Left cardiac atrium (tissue), 4 donors: ENCODE measurements around the gene STK40. TPM values are rescaled to one million over a fixed set of nuclear protein-coding genes. Genes with fewer than 3 reads are reported as not detected.

Experiments
- ATAC-seq, 2 donors: fragments of 200-7000 bp; cut with Tn5 transposase; one replicate each; pipeline ENCODE4 v1.9.1; 2020; ENCODE audit warnings: mild to moderate bottlenecking in 2 of 2, moderate library complexity in 2 of 2
- DNase-seq: peaks from one replicate; pipeline ENCODE4 v3.0.0-alpha.2; 2020
- intact Hi-C, 2 donors: fragments of 100-400 bp; cut with DNase I; formaldehyde crosslinking; loops; one replicate each; pipeline versions ENCODE4 v1.14.1 to v1.15.1; 2022 to 2023
- long read RNA-seq: library from polyadenylated mRNA; unstranded; transcript quantifications from one replicate; pipeline ENCODE4 v2.0.0, GENCODE V29; 2021
- total RNA-seq, 2 donors: library from RNA; stranded (reverse); fragmentation: NEBNext Ultra II Directional; extraction: Animal tissue kit (Norgen Biotek cat#: 25700); gene quantifications; one replicate each; pipeline ENCODE4 v1.2.1, GENCODE V29; 2021
- donor health status: DM: no; HTN: yes; CAD: no.
- donor health status: DM: no; HTN: yes; CAD: no; lungs with severe emphysema.
- donor health status: DM: yes; HTN: yes; CAD: no.
- donor health status: Dilated cardiomyopathy.

Gene STK40, protein sequence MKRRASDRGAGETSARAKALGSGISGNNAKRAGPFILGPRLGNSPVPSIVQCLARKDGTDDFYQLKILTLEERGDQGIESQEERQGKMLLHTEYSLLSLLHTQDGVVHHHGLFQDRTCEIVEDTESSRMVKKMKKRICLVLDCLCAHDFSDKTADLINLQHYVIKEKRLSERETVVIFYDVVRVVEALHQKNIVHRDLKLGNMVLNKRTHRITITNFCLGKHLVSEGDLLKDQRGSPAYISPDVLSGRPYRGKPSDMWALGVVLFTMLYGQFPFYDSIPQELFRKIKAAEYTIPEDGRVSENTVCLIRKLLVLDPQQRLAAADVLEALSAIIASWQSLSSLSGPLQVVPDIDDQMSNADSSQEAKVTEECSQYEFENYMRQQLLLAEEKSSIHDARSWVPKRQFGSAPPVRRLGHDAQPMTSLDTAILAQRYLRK
- total RNA-seq = 10 to 100 TPM; 69.2 to 77.8 TPM
- long read RNA-seq, partial matches to known transcripts = 3 of 31 reads
- long read RNA-seq, other reads (novel, unspliced or antisense) = 28 of 31 reads

DNA sequence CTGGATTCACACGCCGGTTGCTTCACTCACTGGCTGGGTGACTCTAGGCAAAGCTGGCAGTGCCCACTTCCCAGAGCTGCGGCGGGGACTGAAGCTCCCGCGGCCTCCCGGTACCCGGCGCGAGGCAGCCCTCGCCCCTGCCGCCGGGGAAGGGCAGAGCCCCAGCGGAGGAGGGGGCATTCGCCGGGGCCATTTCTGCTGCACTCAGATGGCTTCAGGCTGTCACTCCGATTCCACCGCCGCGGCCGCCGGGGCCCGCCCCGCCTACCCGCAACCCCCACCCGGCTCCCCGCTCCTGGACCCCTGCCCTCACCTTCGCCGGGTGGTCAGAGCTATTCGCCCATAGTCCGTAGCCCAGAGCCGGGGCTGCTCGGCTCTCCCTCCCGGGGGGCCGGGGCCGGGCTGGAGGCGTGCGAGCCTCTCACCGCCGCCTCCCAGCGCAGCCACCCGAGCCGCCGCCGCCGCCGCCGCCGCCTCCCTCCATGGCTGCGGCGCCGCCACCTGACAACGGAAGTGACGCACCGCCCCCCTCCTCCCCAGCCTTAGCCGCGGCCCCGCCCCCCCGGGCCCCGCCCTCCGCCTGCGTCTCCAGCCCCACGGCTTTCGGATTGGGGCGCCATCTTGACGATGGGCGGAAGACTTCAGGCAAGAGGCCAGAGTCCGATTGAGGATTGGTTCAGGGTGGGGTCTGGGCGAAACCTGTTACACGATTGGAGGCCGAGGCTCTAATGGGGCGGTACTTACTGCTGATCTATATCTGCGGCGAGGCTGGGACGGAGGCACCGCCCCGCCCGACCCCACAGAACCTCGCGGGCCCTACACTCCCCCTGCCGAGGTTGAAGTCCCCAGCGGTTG, at the start of gene STK40:
TSS of gene STK40 (minus strand) at position 515 of the 855 bp plus-strand sequence. CDS start 24,592 bp downstream, outside the sequence.
- intact Hi-C loops = no loop called here
- peak; percentile 98 for DNase-seq
- ATAC-seq = peak; percentile 91 to 92

DNA sequence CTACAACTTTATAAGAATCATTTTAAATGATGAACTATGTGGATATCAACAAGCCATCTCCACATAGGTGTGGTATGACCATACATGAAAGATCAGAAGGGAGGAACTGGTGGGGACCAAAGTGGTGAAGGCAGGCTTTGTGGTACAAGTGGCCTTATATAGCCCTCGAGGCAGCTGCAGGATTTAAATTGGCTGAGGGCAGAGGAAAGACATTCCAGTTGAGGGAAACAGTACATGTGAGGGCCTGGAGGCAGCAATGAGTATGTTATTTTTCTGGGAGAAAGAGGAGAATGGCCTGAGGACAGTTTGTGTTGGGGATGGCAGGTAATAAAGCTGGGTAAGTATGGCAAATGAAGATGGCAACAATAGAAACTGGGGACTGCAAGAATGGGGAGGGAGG, 47.4 kb upstream of the STK40 start:
- intact Hi-C loops = no loop called here
- no peak for DNase-seq
- no peak for ATAC-seq

DNA sequence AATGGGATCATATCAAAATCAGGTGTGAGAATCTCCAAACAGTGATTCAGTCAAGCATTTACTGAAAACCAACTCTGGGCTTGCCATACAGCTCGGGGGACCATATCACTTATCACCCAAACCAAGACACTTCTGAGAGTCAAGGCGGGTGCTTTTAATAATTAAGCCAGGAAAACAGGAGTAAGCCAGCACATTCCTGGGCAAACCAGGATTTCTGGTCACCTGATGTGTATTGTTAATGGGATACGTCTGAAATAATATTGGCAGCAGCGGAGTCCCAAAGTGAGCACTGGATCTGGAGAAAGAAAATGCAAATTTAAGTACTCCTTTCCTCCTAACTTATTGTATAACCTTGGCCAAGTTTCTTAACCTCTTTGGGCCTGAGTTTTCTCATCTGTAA, 46.9 kb upstream of the STK40 start:
- ATAC-seq = no peak
- no peak for DNase-seq
- intact Hi-C loops = no loop called here

DNA sequence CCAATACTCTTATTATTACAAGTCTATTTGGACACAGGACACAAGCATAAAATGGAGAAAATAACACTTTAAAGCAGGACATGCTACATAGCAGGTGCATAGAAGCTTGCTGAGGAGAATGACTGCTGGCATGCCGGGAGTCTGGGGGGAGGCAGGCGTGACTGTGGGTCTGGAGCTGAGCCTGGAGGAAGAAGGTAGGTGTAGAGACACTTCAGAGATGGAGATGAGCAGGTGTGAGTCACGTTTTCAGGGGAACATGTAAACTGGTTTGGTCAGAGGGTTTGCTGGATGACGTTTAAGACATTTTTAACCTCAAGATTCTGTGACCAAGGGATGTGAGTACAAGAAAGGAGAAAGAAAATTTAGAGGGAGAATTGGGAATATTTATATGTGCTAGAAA, 40.1 kb upstream of the STK40 start:
- intact Hi-C loops = loop anchor here in 1 of 2 donors (10.0 kb wide), 1 partner anchor 331 kb away; no protein-coding TSS in a partner anchor

DNA sequence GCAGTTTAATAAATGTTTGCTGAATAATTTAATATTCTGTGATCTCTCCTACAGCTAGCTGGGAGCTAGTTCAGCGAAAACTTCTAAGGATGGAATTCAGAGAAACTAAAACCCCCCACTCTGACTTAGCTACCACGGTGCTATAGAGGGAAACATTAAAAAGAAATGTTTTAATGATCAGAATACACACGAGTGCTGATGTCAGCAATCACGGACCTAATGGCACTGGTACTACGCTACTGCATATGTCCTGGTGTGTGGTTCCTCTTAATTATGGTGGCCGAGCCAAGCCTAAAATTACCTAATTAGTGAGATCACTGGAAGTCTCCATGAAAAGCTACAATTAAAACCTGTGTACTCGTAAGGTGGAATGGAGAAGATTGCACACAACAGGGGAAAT, 35.9 kb upstream of the STK40 start:
- DNase-seq (no peak), ATAC-seq (no peak)
- intact Hi-C loops = loop anchor here (2.0 to 10.0 kb wide), 5 partner anchors 81 to 327 kb away; partner anchors contain the start of gene TRAPPC3 (in 1 of the 2)

More for the DNA sequence above, 40.1 kb upstream of the STK40 start:
- ATAC-seq (no peak), DNase-seq (no peak)

DNA sequence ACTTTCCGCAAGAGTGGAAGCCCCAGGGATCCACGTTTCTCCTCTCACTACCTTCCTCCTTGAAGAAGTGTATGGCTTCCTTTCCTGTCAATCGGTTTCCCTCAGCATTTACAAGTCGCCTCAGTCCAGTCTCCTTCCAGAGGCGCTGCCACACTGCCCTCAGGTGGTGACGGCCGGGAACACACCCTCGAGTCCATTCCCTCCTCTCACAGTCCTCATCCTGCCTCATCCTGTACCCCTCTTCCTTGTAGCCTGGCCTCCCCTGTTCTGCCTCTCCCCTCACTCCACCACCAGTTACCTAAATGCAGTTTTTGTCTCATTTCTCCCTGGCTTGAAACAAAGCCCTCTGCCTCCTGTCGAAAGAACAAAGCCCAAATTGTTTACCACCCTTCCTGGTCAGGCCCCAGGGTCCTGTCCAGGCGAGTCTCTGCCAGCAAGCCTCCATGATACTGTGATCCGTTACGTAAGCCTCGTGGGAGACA, 35.2 kb upstream of the STK40 start:
- intact Hi-C loops = loop anchor here (2.0 to 10.0 kb wide), 5 partner anchors 80 to 326 kb away; partner anchors contain the start of gene TRAPPC3 (in 1 of the 2)
- ATAC-seq = peak; percentile 92 to 93
- DNase-seq = peak; percentile 87

DNA sequence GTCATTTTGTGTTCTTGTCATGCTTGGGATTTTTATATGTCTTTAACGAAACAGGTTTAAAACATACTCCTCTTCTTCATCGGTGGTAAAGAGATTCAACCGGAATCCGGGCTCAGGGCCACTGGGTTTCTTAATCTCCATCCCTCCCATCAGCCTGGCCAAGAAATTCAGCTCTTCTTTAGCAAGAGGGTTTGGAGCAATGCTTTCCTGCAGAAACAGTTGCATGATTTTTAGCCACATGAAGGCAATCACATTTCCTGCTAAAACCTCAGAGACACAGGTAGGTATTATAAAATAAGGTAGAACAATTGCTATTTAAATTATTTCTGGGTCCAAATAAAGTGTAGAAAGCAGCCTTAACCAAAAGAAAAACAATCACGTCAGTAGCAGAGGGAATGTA, 34.7 kb upstream of the STK40 start:
- intact Hi-C loops = loop anchor here (2.0 to 10.0 kb wide), 5 partner anchors 80 to 326 kb away; partner anchors contain the start of gene TRAPPC3 (in 1 of the 2)
- ATAC-seq = peak; percentile 40 to 65
- DNase-seq = peak; percentile 44

DNA sequence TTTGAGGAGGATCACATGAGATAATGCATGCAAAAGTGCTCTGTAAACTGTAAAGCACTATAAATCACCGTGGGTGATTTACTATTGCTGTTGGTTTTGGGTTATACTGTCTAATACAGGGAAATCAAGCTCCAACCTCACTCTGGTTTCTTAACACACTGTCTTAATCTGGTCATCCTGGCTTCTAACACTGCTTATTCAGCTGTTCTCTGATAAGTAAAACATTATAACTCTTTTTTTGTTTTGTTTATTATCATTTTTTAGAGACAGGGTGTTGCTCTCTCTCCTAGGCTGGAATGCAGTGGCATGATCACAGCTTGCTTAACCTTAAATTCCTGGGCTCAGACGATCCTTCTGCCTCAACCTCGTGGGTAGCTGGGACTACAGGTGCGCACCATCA, 33.8 kb upstream of the STK40 start:
- DNase-seq (no peak), ATAC-seq (peak; percentile 6 to 38)
- intact Hi-C loops = loop anchor here in 1 of 2 donors (10.0 kb wide), 1 partner anchor 75 kb away; no protein-coding TSS in a partner anchor

DNA sequence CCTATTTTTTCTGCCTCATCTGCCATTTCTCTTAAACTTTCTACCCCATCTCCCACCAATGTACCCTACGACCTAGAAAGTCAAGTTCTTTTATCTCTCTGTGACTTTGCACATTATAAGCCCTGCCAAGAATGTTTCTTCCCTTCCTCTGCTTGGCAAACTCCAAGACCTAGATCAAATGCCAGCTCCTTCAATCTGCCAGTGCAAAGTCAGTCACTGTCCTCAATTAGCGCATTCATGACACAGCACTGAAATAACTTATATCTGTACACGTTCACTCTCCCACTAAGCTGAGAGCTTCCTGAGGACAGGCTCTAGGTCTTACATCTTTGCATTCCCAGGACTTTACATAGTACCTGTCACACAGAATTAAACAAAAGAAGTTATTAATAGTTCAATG, 33.4 kb upstream of the STK40 start:
- DNase-seq (no peak), ATAC-seq (peak; percentile 38 to 54)
- intact Hi-C loops = loop anchor here in 1 of 2 donors (10.0 kb wide), 1 partner anchor 74 kb away; no protein-coding TSS in a partner anchor

DNA sequence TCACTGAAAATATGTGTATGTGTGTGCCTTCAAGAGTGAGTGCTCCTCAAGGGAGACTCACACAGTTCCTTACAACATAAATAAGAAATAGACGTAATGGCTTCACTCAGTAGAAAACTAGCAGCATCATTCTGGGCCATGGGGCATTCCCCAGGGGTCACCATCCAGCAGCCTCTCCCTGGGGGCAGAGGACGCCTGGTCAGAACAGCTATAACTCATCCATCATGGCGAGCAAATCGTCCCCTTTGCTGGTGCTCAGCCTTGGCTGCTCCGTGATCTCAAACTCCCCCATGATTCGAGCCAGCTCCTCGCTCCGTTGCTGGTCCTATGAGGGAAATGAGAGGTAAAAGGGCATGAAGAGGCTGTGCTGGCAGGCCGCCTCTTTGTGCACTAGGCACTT, 32.2 kb upstream of the STK40 start:
- ATAC-seq (no peak), DNase-seq (no peak)
- intact Hi-C loops = loop anchor here in 1 of 2 donors (10.0 kb wide), 1 partner anchor 73 kb away; no protein-coding TSS in a partner anchor

DNA sequence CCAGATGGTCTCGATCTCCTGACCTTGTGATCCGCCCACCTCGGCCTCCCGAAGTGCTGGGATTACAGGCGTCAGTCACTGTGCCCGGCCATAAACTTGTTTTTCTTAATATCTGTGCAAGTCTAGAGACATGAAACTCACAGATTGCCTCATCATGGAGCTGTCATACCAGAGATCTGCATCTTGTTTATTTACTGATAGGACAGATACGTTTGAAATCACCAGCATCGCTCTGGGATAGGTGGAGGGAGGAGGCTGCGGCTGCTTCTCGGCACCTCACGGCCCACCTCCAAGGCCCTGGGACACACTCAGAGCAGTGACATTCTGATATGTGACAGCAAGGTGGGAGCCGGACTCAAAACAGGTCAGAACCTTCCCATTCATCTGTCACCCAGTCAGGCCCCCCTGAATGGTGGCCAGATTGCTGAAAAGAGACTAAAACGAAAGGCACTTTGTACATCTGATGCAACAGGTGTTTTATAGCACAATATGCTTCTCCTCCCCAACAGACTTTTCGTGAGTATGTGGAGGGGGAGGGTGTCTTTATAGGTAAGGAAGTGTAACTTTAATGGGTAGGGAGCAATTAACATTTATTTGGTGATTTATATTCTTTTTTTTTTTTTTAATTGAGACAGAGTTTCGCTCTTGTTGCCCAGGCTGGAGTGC, 30.1 kb upstream of the STK40 start:
- intact Hi-C loops = loop anchor here in 1 of 2 donors (10.0 kb wide), 1 partner anchor 71 kb away; no protein-coding TSS in a partner anchor
- ATAC-seq (no peak), DNase-seq (no peak)

DNA sequence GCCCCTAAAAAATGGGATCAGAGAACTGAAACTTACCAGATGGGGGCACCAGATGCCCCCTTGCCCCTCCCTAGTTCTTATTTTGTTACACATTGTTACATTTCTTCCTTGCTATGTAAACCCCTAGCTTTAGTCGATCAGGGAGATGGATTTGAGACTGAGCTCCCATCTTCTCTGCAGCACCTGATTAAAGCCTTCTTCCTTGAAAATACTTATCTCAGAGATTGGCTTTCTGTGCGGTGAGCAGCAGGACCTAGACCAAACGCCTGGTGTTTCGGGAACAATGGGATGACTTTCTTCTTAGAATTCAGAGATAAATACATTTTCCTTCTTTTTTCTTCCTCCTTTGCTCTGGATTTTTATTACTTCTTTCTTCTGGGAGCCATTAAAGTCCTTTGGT, 28.7 kb upstream of the STK40 start:
- intact Hi-C loops = loop anchor here in 1 of 2 donors (10.0 kb wide), 1 partner anchor 70 kb away; no protein-coding TSS in a partner anchor
- no peak for ATAC-seq

DNA sequence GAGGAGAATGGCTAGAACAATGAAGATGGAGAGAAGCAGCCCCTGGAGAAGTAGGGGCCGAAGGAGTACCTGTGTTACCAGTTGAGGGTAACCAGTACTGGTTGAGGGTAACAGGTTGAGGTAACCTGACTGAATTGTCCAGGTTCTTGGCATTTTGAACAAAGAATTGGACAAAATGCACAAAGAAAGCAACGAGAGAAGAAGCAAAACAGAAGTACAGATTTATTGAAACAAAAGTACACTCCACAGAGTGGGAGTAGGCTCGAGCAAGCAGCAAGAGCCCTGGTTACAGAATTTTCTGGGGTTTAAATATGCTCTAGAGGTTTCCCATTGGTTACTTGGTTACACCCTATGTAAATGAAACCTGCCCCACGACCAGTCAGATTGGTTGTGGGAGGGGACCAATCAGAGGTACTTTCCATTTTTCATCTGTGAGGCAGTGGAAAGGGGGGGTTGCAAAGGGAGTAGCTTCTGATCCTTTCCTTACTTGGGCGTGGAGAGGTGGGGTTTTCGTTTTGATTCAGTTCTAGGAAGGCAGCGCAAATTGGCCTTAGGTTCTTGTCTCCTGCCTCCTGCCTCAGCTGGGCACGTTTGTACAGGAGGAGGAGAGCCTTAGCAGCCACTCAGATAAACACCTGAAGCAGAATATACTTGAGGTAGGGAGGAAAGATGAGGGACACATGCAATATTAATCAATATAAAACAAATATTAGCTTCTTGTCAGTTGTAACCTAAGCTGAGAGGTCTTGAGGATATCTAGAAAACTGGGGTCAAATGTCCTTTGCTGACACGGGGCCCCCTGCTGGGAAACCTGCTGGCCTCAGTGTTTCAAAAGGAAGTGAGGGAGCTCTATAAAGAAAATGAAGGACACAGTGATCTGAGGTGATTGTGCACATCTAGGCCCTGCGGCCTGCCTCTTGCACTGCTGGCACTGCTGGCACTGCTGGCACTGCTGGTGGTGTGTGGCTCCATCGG, 26.2 kb upstream of the STK40 start:
- intact Hi-C loops = loop anchor here in 1 of 2 donors (10.0 kb wide), 1 partner anchor 67 kb away; no protein-coding TSS in a partner anchor
- ATAC-seq (peak; percentile 38 to 53), DNase-seq (no peak)

More for the DNA sequence above, 28.7 kb upstream of the STK40 start:
- no peak for DNase-seq

DNA sequence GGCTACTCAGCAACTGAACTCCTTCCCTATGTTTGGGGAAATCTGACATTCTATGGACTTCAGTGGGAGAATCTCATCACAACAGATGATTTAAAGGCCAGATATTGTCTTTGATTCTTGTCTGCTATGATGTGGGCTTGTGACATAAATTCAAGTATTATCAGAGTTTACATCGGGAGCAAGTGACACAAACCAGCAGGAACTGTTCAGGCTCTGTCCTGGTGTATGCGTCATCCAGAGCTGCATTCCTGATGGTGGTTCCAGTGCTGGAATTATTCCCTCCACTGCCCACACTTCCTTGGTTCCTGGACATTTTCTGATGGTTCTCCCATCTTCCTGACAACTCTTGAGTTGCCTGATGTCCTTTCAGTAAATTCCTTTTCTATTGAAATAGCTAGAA, 22.8 kb upstream of the STK40 start:
- ATAC-seq = no peak
- intact Hi-C loops = no loop called here

DNA sequence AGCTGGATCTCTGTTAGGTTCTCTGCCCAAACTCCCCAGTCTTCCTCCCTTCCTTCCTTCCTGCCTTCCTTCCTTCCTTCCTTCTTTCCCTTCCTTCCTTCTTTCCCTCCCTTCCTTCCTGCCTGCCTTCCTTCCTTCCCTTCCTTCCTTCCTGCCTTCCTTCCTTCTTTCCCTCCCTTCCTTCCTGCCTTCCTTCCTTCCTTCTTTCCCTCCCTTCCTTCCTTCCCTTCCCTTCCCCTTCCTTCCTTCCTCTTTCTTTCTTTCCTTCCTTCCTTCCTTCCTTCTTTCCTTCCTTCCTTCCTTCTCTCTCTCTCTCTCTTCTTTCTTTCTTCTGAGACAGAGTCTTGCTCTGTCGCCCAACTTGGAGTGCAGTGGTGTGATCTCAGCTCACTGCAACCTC, 20.7 kb upstream of the STK40 start:
- intact Hi-C loops = no loop called here
- no peak for DNase-seq
- no peak for ATAC-seq

More for the DNA sequence above, 22.8 kb upstream of the STK40 start:
- no peak for DNase-seq

DNA sequence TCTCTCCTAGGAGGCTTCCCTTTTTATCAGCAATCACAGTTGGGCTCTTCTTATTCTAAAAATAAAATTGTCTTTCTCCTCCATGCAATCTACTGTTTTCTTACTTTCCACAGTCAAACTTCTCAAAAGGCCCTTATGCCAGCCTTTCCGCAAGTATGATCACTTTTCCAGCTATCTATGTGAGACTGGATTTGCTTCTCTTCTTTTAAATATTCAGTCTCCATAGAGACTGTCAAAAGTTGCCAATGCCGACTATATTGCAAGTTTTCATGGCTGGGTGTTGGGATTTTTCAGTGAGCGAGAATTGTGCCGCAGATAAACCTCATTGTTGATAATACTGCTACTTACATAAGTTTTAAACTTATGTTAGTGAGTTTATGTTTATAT, 16.8 kb upstream of the STK40 start:
- ATAC-seq = no peak
- intact Hi-C loops = no loop called here
- no peak for DNase-seq
